Caco-2 (cell line): Measurements from ENCODE around the gene CD99L2. TPM values are rescaled to one million over a fixed set of nuclear protein-coding genes. Genes with fewer than 3 reads are reported as not detected.

Source experiments
- BruUV-seq: library from RNA; stranded (reverse); fragments of 400-500 nt; replicated peaks from 2 replicates; lab custom pipeline; 2021; lab: Mats Ljungman, UMichigan
- CTCF ChIA-PET: fragments of 300-600 bp; sonication (Branson Sonifier 250); formaldehyde crosslinking; loops from one replicate; lab custom pipeline; 2022; ENCODE audit warnings: antibody characterized with exemption; lab: Charles Lee
- POLR2A ChIA-PET: fragments of 300-600 bp; sonication (Branson Sonifier 250); formaldehyde crosslinking; loops from one replicate; lab custom pipeline; 2022; ENCODE audit warnings: antibody characterized with exemption; lab: Charles Lee
- DNase-seq, 2 experiments: peaks; one replicate each; pipeline versions ENCODE4 v3.0.0 to v3.0.0-alpha.2; 2020 to 2022
- H3K27me3 ChIP-seq: replicated peaks from 2 replicates; pipeline ENCODE4 v1.6.0; 2011; ENCODE audit warnings: low read length; ENCODE audit not compliant: control insufficient read depth, insufficient read depth
- H3K36me3 ChIP-seq: 2 replicates; pipeline ENCODE4 v1.5.1; 2011; ENCODE audit warnings: low read length; ENCODE audit not compliant: control insufficient read depth, insufficient read depth
- H3K4me1 ChIP-seq: fragments of 250-450 bp; sonication (Bioruptor Pico); 2 replicates; pipeline ENCODE4 v1.5.1; 2020; ENCODE audit warnings: mild to moderate bottlenecking
- H3K4me3 ChIP-seq: 2 replicates; pipeline ENCODE4 v1.5.1; 2011; ENCODE audit warnings: low read depth, mild to moderate bottlenecking, control low read depth, low read length
- H3K9me3 ChIP-seq: fragments of 250-450 bp; sonication (Bioruptor Pico); 2 replicates; pipeline ENCODE4 v1.5.1; 2020; ENCODE audit warnings: mild to moderate bottlenecking, moderate library complexity
- H3K27ac Mint-ChIP-seq: one replicate; pipeline ENCODE4 v1.8.0; 2022; ENCODE audit warnings: mixed read lengths; ENCODE audit not compliant: unreplicated experiment
- H3K27me3 Mint-ChIP-seq: one replicate; pipeline ENCODE4 v1.8.0; 2022; ENCODE audit warnings: mixed read lengths; ENCODE audit not compliant: insufficient read depth, unreplicated experiment
- H3K36me3 Mint-ChIP-seq: one replicate; pipeline ENCODE4 v1.8.0; 2022; ENCODE audit warnings: mild to moderate bottlenecking, mixed read lengths; ENCODE audit not compliant: insufficient read depth, unreplicated experiment
- H3K4me1 Mint-ChIP-seq: one replicate; pipeline ENCODE4 v1.8.0; 2022; ENCODE audit warnings: low read depth, mixed read lengths; ENCODE audit not compliant: unreplicated experiment
- H3K4me3 Mint-ChIP-seq: one replicate; pipeline ENCODE4 v1.8.0; 2022; ENCODE audit warnings: mild to moderate bottlenecking, moderate library complexity, mixed read lengths; ENCODE audit not compliant: unreplicated experiment
- H3K9me3 Mint-ChIP-seq: one replicate; pipeline ENCODE4 v1.8.0; 2022; ENCODE audit warnings: mixed read lengths; ENCODE audit not compliant: unreplicated experiment
- CTCF ChIP-seq, 2 experiments: fragments of 200-600 bp in 1 of 2; IDR thresholded peaks; 1 replicate in 1 of 2; 2 replicates in 1 of 2; pipeline versions ENCODE4 v1.5.1 to v1.8.0; 2011 to 2022; ENCODE audit warnings: antibody characterized with exemption in 1 of 2, control low read depth in 1 of 2, inconsistent platforms in 1 of 2, low read depth in 1 of 2, low read length in 1 of 2, mild to moderate bottlenecking in 1 of 2, moderate library complexity in 1 of 2; ENCODE audit not compliant: insufficient read depth in 1 of 2, severe bottlenecking in 1 of 2, unreplicated experiment in 1 of 2
- intact Hi-C: fragments of 100-400 bp; cut with micrococcal nuclease; formaldehyde crosslinking; loops from one replicate; pipeline ENCODE4 v1.10.0; 2022; ENCODE audit not compliant: unreplicated experiment
- total RNA-seq: library from RNA; stranded (reverse); gene quantifications from 2 replicates; pipeline ENCODE4 v1.2.3, GENCODE V29; 2022

Gene CD99L2
- total RNA-seq, 1 experiment from 2014 or later: 8.6 TPM

- TF ChIP-seq CTCF (IDR thresholded peaks at IDR 0.05; ENCODE audit: insufficient read depth in 1 of 2, low read depth in 1 of 2, low read length in 1 of 2, severe bottlenecking in 1 of 2, unreplicated experiment in 1 of 2): no peak
- no peaks in the 10 kb centered on the region for H3K36me3 ChIP-seq
- Mint-ChIP-seq H3K9me3 (no peaks in the 10 kb centered on the region), H3K36me3 (no peaks in the 10 kb centered on the region), H3K4me1 (no peaks in the 10 kb centered on the region), H3K27me3 (no peaks in the 10 kb centered on the region), H3K27ac (no peak overlapping the region), H3K4me3 (no peak overlapping the region)
- POLR2A ChIA-PET: no interaction called here
- intact Hi-C loops: no loop called here
- no peak overlapping the region for H3K4me3 ChIP-seq
- no TSS peak for BruUV-seq
- DNase-seq: no peak
- H3K4me1 ChIP-seq: no peaks in the 10 kb centered on the region
- H3K9me3 ChIP-seq: no peaks in the 10 kb centered on the region
- CTCF ChIA-PET: no interaction called here
- H3K27me3 ChIP-seq: no peaks in the 10 kb centered on the region
Measured at GRCh38 chrX:150869450-150869849, 29.0 kb downstream of the CD99L2 start.

GRCh38 chrX:150868625-150869024, 29.8 kb downstream of the CD99L2 start:
- intact Hi-C loops: no loop called here
- no peak overlapping the region for H3K4me3 Mint-ChIP-seq
- Histone ChIP-seq H3K9me3 (no peaks in the 10 kb centered on the region), H3K36me3 (no peaks in the 10 kb centered on the region), H3K27me3 (no peaks in the 10 kb centered on the region), H3K4me1 (no peaks in the 10 kb centered on the region), H3K4me3 (no peak overlapping the region)
- no peaks in the 10 kb centered on the region for H3K27me3 Mint-ChIP-seq
- no TSS peak for BruUV-seq
- CTCF ChIA-PET: no interaction called here
- H3K36me3 Mint-ChIP-seq: no peaks in the 10 kb centered on the region
- no peak for DNase-seq
- H3K9me3 Mint-ChIP-seq: no peaks in the 10 kb centered on the region
- no peak for TF ChIP-seq CTCF (IDR thresholded peaks at IDR 0.05; ENCODE audit: insufficient read depth in 1 of 2, low read depth in 1 of 2, low read length in 1 of 2, severe bottlenecking in 1 of 2, unreplicated experiment in 1 of 2)
- no peaks in the 10 kb centered on the region for H3K4me1 Mint-ChIP-seq
- H3K27ac Mint-ChIP-seq: no peak overlapping the region
- POLR2A ChIA-PET: no interaction called here

- intact Hi-C loops: no loop called here
Measured at GRCh38 chrX:150864127-150864526, 34.3 kb downstream of the CD99L2 start.

More at GRCh38 chrX:150864127-150864526, 34.3 kb downstream of the CD99L2 start:
- no peak overlapping the region for H3K27ac Mint-ChIP-seq
- DNase-seq: no peak
- no peaks in the 10 kb centered on the region for H3K4me1 Mint-ChIP-seq
- no peaks in the 10 kb centered on the region for H3K27me3 ChIP-seq
- H3K4me3 Mint-ChIP-seq: no peak overlapping the region
- H3K36me3 ChIP-seq: no peaks in the 10 kb centered on the region
- no peaks in the 10 kb centered on the region for H3K4me1 ChIP-seq
- no peaks in the 10 kb centered on the region for H3K36me3 Mint-ChIP-seq
- H3K9me3 Mint-ChIP-seq: no peaks in the 10 kb centered on the region
- TF ChIP-seq CTCF (IDR thresholded peaks at IDR 0.05; ENCODE audit: insufficient read depth in 1 of 2, low read depth in 1 of 2, low read length in 1 of 2, severe bottlenecking in 1 of 2, unreplicated experiment in 1 of 2): no peak
- H3K4me3 ChIP-seq: no peak overlapping the region
- ChIA-PET CTCF (no interaction called here), POLR2A (no interaction called here)
- H3K9me3 ChIP-seq: no peaks in the 10 kb centered on the region
- BruUV-seq: no TSS peak
- no peaks in the 10 kb centered on the region for H3K27me3 Mint-ChIP-seq
